Measurements from ENCODE around the gene SLC6A19. TPM values are rescaled to one million over a fixed set of nuclear protein-coding genes. Genes with fewer than 3 reads are reported as not detected.

The SLC6A19 gene
- total and polyA plus RNA-seq, 2 of the 13 experiments (the other 11 are each of a cell fraction or from before 2014, with no cell fraction given), result 0.02 TPM; not detected in 1

DNA sequence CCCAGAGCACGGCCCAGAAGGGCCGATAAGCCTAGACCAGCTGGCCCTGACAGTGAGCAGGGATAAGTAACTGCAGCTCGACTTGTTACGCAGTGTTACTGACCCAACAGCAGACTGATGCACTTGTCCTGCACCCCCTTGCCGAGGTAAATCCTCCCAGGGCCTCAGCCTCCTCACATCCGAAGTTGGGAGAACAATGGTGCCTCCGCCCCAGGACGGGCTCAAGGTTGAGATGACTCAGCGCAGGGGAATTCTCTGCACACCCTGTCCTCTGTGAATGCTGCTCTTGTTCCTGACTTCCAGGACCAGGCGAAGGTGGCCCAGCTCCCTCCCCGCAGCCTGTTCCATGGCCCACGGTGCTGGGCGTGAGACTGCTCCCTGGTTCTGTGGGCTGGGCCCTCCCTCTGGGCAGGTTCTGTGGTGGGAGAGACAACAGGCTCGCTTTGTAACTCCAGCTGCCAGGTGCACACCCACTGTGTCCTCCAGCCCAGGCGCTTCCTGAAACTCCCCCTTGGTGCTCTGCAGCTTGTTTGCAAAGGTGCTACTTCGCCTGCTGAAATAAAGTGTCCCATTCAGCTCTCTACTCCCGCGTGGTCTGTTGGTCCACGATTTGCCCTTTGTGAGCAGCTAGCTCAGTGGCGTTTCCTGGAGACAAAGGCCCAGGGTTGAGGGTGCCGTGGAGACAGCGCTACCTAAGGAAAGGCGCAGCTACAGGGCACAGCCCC is 40.1 kb upstream of the SLC6A19 start (continued):
- TF ChIP-seq MAF1 (CRISPR knock-in tag; IDR thresholded peaks at IDR 0.05; ENCODE audit: borderline replicate concordance) (no peak), EP300 (IDR thresholded peaks at IDR 0.05; ENCODE audit: low read depth in 2 of 2, low read length in 2 of 2) (peak; percentile 20 to 57; a peak in 1 of 4 replicates), EP300 (CRISPR knock-in tag; IDR thresholded peaks at IDR 0.05; ENCODE audit: borderline replicate concordance) (peak; percentile 76), HMGA1 (CRISPR knock-in tag; conservative IDR thresholded peaks at IDR 0.05) (no peak), ZNF674 (CRISPR knock-in tag; IDR thresholded peaks at IDR 0.05; ENCODE audit: low read depth) (no peak), KLF11 (CRISPR knock-in tag; IDR thresholded peaks at IDR 0.05) (no peak), YY1 (IDR thresholded peaks at IDR 0.05; ENCODE audit: insufficient read depth, insufficient replicate concordance, low read depth, low read length) (peak; percentile 15), NRL (CRISPR knock-in tag; IDR thresholded peaks at IDR 0.05; ENCODE audit: borderline replicate concordance) (0 out of 2 replicates have a peak, but pooled peaks have one; percentile 12), HES4 (CRISPR knock-in tag; IDR thresholded peaks at IDR 0.05; ENCODE audit: borderline replicate concordance) (no peak), CBX1 (IDR thresholded peaks at IDR 0.05; ENCODE audit: low read depth) (peak; percentile 32), ZNF432 (CRISPR knock-in tag; IDR thresholded peaks at IDR 0.05; ENCODE audit: borderline replicate concordance) (no peak), RARA (CRISPR knock-in tag; IDR thresholded peaks at IDR 0.05) (peak; percentile 34; the same call in 1 of the 2 replicates), JUND (CRISPR knock-in tag; IDR thresholded peaks at IDR 0.05) (peak; percentile 99), ZMYM2 (CRISPR knock-in tag; IDR thresholded peaks at IDR 0.05) (peak; percentile 98), ZNF772 (CRISPR knock-in tag; IDR thresholded peaks at IDR 0.05) (0 out of 2 replicates have a peak, but pooled peaks have one; percentile 50), SP1 (IDR thresholded peaks at IDR 0.05) (no peak), SP1 (CRISPR knock-in tag; IDR thresholded peaks at IDR 0.05) (no peak), KAT8 (CRISPR knock-in tag; IDR thresholded peaks at IDR 0.05) (no peak), ETS1 (CRISPR knock-in tag; IDR thresholded peaks at IDR 0.05) (no peak), CREB1 (IDR thresholded peaks at IDR 0.05) (no peak), CREB1 (CRISPR knock-in tag; IDR thresholded peaks at IDR 0.05) (no peak), HDAC1 (CRISPR knock-in tag; IDR thresholded peaks at IDR 0.05) (peak; percentile 69; the same call in 1 of the 2 replicates)
- TF ChIP-seq, protein P1, sequence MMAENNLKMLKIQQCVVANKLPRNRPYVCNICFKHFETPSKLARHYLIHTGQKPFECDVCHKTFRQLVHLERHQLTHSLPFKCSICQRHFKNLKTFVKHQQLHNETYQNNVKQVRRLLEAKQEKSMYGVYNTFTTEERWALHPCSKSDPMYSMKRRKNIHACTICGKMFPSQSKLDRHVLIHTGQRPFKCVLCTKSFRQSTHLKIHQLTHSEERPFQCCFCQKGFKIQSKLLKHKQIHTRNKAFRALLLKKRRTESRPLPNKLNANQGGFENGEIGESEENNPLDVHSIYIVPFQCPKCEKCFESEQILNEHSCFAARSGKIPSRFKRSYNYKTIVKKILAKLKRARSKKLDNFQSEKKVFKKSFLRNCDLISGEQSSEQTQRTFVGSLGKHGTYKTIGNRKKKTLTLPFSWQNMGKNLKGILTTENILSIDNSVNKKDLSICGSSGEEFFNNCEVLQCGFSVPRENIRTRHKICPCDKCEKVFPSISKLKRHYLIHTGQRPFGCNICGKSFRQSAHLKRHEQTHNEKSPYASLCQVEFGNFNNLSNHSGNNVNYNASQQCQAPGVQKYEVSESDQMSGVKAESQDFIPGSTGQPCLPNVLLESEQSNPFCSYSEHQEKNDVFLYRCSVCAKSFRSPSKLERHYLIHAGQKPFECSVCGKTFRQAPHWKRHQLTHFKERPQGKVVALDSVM (CRISPR knock-in tag; IDR thresholded peaks at IDR 0.05), result peak; percentile 92
- TF ChIP-seq, protein P2, sequence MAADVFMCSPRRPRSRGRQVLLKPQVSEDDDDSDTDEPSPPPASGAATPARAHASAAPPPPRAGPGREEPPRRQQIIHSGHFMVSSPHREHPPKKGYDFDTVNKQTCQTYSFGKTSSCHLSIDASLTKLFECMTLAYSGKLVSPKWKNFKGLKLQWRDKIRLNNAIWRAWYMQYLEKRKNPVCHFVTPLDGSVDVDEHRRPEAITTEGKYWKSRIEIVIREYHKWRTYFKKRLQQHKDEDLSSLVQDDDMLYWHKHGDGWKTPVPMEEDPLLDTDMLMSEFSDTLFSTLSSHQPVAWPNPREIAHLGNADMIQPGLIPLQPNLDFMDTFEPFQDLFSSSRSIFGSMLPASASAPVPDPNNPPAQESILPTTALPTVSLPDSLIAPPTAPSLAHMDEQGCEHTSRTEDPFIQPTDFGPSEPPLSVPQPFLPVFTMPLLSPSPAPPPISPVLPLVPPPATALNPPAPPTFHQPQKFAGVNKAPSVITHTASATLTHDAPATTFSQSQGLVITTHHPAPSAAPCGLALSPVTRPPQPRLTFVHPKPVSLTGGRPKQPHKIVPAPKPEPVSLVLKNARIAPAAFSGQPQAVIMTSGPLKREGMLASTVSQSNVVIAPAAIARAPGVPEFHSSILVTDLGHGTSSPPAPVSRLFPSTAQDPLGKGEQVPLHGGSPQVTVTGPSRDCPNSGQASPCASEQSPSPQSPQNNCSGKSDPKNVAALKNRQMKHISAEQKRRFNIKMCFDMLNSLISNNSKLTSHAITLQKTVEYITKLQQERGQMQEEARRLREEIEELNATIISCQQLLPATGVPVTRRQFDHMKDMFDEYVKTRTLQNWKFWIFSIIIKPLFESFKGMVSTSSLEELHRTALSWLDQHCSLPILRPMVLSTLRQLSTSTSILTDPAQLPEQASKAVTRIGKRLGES (CRISPR knock-in tag; IDR thresholded peaks at IDR 0.05; ENCODE audit: borderline replicate concordance), result no peak

Measured in HepG2 (cell line).